Measurements from ENCODE around the gene LRRC4C.

DNA sequence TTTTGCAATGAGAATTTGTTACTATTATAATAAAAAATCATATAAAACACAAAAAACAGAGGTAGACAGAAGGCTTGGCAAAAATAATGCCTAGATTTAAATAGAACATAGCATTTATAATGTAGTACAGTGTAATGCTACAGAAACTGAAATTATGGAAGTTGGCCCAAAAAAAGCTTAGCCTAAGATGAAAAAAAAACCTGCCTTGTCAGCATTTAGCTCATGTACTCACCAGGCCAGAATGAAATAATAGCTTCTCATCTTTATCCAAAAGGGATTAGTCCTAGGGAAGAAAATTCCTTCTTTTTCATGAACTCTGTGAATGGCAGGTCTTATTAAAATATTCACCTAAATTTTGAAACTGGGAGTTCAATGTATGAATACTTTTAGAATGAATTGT lies 951.1 kb downstream of the LRRC4C start:
- TF ChIP-seq, protein P1, sequence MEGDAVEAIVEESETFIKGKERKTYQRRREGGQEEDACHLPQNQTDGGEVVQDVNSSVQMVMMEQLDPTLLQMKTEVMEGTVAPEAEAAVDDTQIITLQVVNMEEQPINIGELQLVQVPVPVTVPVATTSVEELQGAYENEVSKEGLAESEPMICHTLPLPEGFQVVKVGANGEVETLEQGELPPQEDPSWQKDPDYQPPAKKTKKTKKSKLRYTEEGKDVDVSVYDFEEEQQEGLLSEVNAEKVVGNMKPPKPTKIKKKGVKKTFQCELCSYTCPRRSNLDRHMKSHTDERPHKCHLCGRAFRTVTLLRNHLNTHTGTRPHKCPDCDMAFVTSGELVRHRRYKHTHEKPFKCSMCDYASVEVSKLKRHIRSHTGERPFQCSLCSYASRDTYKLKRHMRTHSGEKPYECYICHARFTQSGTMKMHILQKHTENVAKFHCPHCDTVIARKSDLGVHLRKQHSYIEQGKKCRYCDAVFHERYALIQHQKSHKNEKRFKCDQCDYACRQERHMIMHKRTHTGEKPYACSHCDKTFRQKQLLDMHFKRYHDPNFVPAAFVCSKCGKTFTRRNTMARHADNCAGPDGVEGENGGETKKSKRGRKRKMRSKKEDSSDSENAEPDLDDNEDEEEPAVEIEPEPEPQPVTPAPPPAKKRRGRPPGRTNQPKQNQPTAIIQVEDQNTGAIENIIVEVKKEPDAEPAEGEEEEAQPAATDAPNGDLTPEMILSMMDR (IDR thresholded peaks at IDR 0.05): no peak
- TF ChIP-seq POLR2A (IDR thresholded peaks at IDR 0.05): no peak
